HG02759 (cell line): ENCODE results near the gene TERT.
"Not testable (repeated sequence)": the region's sequence is repeated elsewhere in the genome, so short reads cannot be mapped to it uniquely, and the experiment has no call there.

Experiments
- ATAC-seq: cut with Tn5 transposase; IDR thresholded peaks from one replicate; pipeline ENCODE4 v1.9.1; 2021; ENCODE audit warnings: mild to moderate bottlenecking, moderate library complexity; ENCODE audit not compliant: unreplicated experiment

TERT gene

DNA sequence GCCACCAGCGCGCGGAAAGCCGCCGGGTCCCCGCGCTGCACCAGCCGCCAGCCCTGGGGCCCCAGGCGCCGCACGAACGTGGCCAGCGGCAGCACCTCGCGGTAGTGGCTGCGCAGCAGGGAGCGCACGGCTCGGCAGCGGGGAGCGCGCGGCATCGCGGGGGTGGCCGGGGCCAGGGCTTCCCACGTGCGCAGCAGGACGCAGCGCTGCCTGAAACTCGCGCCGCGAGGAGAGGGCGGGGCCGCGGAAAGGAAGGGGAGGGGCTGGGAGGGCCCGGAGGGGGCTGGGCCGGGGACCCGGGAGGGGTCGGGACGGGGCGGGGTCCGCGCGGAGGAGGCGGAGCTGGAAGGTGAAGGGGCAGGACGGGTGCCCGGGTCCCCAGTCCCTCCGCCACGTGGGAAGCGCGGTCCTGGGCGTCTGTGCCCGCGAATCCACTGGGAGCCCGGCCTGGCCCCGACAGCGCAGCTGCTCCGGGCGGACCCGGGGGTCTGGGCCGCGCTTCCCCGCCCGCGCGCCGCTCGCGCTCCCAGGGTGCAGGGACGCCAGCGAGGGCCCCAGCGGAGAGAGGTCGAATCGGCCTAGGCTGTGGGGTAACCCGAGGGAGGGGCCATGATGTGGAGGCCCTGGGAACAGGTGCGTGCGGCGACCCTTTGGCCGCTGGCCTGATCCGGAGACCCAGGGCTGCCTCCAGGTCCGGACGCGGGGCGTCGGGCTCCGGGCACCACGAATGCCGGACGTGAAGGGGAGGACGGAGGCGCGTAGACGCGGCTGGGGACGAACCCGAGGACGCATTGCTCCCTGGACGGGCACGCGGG, at the start of gene TERT:
TSS of gene TERT (minus strand) at position 234 of the 815 bp plus-strand sequence. CDS start at position 155, 79 bp downstream.
- ATAC-seq: no peak

GRCh38 chr5:1343931-1344901, 49.3 kb upstream of the TERT start:
- ATAC-seq: peak; percentile 32

- ATAC-seq: no peak
Observed at GRCh38 chr5:1343315-1343751, 48.5 kb upstream of the TERT start.

GRCh38 chr5:1342711-1343110, 47.8 kb upstream of the TERT start:
- not testable (repeated sequence) for ATAC-seq

- ATAC-seq: no peak
Observed at GRCh38 chr5:1342268-1342667, 47.4 kb upstream of the TERT start.

DNA sequence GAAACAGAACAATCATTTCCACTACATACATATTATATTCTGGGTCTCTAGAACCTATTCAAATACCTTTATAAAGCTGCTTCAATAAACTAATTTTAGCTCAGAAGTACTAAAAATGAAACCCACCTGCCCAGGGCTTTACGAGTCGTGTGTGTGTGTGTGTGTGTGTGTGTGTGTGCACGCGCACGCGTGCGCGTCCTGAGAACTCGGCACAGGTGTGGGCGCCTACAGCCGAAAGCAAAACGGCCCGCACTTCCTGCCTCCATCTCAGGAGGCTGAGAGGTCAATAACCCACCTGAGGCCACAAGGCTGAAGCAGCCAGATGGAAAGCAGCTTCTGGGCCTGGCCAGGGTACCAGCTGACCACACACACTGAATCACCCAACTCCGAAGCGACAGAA, 47.0 kb upstream of the TERT start:
- no peak for ATAC-seq

- ATAC-seq: not testable (repeated sequence)
Observed at GRCh38 chr5:1339818-1340210, 44.9 kb upstream of the TERT start.

- not testable (repeated sequence) for ATAC-seq
Observed at GRCh38 chr5:1339139-1339817, 44.4 kb upstream of the TERT start.

- ATAC-seq: no peak
Observed at GRCh38 chr5:1338506-1339070, 43.7 kb upstream of the TERT start.

- no peak for ATAC-seq
Observed at GRCh38 chr5:1338196-1338490, 43.3 kb upstream of the TERT start.

DNA sequence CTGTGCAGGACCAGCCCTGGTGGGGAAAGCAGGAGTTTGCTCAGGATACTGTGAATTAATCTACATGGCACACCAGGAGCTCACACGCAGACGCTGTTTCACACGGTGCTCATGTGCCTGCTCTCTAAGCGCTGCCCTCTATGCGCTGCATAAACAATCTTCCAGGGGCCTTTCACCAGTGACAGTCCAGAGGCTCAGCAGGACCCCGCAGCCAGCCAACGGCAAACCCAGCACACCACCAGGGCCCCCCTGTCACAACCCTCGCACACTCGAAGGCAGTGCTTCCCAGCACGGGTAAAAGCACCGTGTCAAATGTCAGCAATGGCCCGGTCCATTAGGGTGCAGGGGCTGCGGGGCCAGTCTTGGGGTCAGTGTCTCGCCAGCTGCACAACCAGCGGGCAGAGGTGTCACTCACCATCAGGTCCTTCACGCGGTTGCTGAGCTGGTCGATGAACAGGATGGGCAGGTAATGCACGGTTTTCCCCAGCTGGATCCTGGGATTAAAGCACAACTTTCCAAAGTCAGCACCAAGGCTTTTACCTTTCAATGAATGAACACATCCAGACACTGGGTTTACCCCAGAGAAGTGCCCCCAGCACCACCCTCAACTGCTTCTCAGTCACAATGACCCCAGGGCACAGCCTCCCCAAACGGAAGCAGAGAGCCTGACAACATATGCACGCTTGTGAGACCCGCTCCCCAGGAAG, 42.8 kb upstream of the TERT start:
- no peak for ATAC-seq

DNA sequence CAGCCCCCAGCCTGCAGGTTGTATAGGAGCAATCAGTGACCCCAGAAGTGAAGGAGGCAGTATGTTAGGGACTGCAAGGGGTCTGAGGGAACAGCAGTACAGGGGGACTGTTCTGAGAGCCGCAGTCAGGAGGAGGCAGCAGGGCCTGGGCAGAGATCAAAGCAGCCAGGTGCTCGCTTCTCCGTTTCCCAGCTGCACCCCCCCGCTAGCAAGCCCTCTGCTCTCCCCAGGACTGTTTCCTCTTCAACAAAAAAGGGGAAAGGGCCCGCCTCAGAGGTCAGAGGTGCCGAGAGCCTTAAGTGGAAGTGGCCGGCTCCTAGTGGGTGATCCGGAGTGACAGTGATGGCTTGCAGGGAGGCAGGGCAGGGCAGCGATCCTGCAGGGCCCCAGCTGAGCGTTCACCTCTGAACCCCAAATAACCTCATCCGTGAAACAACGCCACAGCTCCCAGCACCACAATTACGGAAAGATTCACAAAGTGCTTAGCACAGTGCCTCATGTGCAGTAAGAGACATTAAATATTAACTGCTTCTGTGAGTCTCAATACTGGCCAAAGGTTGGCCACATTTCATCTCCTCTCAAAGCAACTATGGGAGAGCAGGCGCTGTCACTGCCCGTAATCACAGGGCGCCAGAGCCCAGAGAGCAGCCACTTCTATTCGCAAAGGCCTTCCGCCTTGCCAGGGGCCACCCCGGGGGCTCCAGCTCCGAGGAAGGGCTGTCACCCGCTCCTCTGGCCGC, 42.1 kb upstream of the TERT start:
- no peak for ATAC-seq

- ATAC-seq: no peak
Observed at GRCh38 chr5:1336106-1336561, 41.3 kb upstream of the TERT start.

DNA sequence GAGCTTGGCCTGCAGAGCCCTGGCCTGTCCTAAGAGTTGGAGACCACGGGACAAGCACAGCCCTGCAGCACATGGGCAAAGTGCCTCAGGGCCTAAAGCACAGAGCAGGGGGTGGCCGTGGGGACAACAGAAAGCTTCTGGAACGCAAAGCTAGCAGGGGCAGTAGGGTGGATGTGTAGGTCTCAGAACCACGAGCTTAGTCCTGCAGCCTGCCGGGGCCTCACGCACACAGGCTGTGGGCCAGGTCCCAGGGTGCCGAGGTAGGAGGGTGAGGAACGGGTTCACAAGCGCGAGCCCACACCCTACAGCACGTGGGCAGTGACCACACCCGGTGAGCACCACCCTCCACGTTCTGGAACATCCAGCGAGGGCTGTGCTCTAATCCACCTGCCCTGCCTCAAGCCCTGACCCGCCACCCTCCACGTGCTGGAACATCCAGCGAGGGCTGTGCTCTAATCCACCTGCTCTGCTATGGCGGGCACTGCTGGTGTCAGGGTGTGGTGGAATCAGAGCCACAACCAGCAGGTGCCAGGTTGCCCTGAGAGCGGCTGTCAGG, 40.8 kb upstream of the TERT start:
- no peak for ATAC-seq

DNA sequence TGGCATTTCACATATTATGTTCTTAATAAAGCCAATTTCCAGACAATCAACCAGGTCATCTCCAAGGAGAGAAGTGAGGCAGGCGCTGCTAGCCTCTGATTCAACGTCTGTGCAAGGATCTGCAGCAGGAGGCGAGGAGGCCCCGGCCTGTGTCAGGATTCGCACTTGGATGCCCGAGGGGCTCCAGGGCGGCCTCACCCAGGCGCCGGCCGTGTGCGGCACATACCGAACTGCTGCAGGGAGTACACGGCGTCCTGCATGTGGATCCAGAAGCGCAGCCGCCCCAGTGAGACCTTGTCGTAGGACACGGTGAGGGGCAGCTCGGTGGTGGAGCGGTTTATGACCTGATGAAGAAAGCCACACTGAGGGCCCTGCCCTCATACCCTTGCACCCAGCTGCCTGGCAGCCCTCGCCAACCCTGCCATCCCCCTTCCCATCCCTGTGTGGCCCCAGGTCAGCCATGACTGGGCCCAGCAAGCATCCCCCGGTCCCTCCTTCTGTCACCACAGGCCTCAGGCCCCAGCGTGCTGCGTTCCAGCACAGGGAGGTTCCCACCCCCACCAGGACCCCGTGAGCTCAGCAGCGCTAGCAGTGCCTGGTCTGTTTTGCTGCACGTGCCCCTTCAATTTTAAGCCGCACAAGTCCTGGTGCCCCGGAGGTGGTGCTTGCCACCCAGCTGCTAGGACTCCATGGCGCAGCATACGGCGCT, 40.1 kb upstream of the TERT start:
- no peak for ATAC-seq

DNA sequence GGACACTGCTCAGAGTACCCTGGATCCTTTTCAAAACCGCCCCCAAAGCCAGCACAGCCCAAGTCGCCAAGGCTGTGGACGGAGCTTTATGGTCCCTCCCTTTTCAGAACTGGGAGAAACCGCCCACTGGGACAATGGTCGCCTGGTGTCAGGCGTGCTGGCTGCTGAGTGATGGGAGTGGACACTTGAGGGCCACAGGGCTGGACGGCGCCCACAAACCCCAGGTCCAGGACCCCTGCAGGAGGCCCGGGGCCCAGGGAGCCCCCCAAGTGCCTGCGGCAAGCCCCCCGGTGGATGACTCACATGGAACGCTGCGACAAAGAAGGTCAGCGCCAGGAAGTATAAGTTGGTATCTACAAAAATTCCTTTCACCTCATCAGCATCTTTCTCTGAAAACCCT, 39.1 kb upstream of the TERT start:
- ATAC-seq: no peak

DNA sequence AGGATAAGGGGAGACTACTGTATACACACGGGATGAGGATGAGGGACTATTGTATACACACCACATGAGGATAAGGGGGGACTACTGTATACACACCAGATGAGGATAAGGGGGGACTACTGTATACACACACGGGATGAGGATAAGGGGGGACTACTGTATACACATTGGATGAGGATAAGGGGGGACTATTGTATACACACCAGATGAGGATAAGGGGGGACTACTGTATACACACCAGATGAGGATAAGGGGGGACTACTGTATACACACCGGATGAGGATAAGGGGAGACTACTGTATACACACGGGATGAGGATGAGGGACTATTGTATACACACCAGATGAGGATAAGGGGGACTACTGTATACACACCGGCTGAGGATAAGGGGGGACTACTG, 38.4 kb upstream of the TERT start:
- not testable (repeated sequence) for ATAC-seq

DNA sequence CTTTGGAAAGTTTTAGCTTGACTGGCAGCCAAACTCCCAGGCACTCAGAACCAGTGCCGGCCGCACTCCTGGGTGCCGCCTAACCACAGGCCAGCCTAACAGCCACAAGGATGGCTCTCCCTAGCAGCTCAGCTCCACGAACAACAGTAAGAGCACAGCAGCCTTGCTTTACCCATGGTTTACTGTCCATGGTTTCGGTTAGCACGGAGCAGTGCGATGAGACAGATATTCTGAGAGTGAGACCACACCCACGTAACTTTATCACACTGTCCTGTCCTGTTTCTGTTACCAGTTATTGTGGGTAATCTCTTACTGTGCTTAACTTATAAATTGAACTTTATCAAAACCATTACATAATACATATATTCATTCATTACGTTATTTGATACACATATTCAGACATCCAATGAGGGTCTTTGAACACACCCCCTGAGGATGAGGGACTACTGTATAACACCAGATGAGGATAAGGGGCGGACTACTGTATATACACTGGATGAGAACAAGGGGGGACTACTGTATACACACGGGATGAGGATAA, 37.7 kb upstream of the TERT start:
- no peak for ATAC-seq
